ENCODE data around the gene DENND1C.

DENND1C gene

GRCh38 chr19:6421075-6422014 lies 60.2 kb downstream of the DENND1C start:
- DNase-seq, result no peak

GRCh38 chr19:6418562-6418932 lies 63.0 kb downstream of the DENND1C start:
- no peak for DNase-seq

- DNase-seq, result no peak
Observed at GRCh38 chr19:6417713-6418561, 63.6 kb downstream of the DENND1C start.

Data from fibroblast of skin of right biceps (primary cell).